HL-60 (cell line): ENCODE data around the gene S100A3.

Source experiments
- DNase-seq, 2 experiments: peaks; one replicate each; pipeline ENCODE4 v3.0.0-alpha.2; 2010 to 2020; ENCODE audit warnings: low read depth in 1 of 2, low spot score in 1 of 2
- H3K27ac ChIP-seq: fragments of 250-450 bp; sonication (Bioruptor Pico); replicated peaks from 2 replicates; pipeline ENCODE4 v1.5.1; 2020; ENCODE audit warnings: mild to moderate bottlenecking, moderate library complexity
- H3K27me3 ChIP-seq: fragments of 250-450 bp; sonication (Bioruptor Pico); 2 replicates; pipeline ENCODE4 v1.5.1; 2021; ENCODE audit warnings: mild to moderate bottlenecking, moderate library complexity; ENCODE audit not compliant: insufficient read depth, poor library complexity, severe bottlenecking
- H3K4me3 ChIP-seq: replicated peaks from 2 replicates; pipeline ENCODE4 v1.5.1; 2011; ENCODE audit warnings: mild to moderate bottlenecking, control low read depth, low read length; ENCODE audit not compliant: insufficient read depth
- CTCF ChIP-seq: IDR thresholded peaks from one replicate; pipeline ENCODE4 v1.5.1; 2011; ENCODE audit warnings: low read length, control low read depth, inconsistent platforms; ENCODE audit not compliant: insufficient read depth
- GABPA ChIP-seq: IDR thresholded peaks from 2 replicates; pipeline ENCODE4 v1.6.1; 2012; ENCODE audit warnings: low read depth
- POLR2AphosphoS5 ChIP-seq: IDR thresholded peaks from 2 replicates; pipeline ENCODE4 v1.6.1; 2012; ENCODE audit warnings: low read depth
- REST ChIP-seq: IDR thresholded peaks from 2 replicates; pipeline ENCODE4 v1.6.1; 2012; ENCODE audit warnings: low read depth; ENCODE audit not compliant: insufficient replicate concordance
- SPI1 ChIP-seq: IDR thresholded peaks from 2 replicates; pipeline ENCODE4 v1.6.1; 2012; ENCODE audit warnings: low read depth, mild to moderate bottlenecking, borderline replicate concordance

The S100A3 gene

GRCh38 chr1:153509036-153509435, 40.0 kb downstream of the S100A3 start:
- no peak overlapping the region for H3K27ac ChIP-seq
- TF ChIP-seq REST = no peak
- no peak for TF ChIP-seq SPI1
- no peak for TF ChIP-seq POLR2AphosphoS5
- no peak for TF ChIP-seq CTCF
- TF ChIP-seq GABPA = no peak
- no peaks in the 10 kb centered on the region for H3K27me3 ChIP-seq

DNA sequence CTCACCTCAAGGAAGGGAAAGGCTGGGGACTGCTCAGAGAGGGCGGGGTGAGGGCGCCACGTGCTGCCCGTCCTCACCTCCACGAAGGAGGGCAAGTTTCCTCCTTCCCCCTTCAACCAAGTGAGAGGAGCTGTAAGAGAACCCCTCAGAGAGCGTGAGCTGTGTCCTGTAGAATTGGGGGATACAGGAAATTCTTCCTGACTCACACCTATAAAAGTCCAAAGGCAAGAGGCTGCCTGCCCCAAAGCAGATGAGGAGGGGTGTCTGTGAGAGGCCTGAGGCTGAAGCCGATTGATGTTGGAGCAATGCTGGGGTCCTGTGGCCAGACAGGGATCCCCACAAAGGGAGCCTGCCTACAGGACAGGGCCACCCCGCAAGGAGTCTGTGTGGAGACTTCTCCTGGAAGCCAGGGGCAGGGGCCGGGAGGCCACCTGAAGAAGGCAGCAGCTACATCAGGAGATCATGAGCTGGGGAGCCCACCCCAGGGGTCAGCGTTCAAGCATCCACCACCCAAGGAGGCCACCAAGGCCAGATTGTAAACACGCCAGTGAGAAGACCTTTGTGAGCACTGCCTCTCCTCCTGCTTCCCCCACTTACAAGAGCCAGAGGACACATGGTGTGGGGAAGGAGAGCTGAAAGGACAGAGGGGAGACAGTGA, 41.0 kb downstream of the S100A3 start:
- no peak overlapping the region for H3K27ac ChIP-seq

More at GRCh38 chr1:153509036-153509435, 40.0 kb downstream of the S100A3 start:
- H3K4me3 ChIP-seq = no peak overlapping the region
- no peak for DNase-seq

More for the DNA sequence above, 41.0 kb downstream of the S100A3 start:
- Histone ChIP-seq H3K4me3 (no peak overlapping the region), H3K27me3 (no peaks in the 10 kb centered on the region)
- TF ChIP-seq REST (no peak), CTCF (no peak), GABPA (no peak), POLR2AphosphoS5 (no peak), SPI1 (no peak)
- no peak for DNase-seq
